ENCODE measurements around the gene NAA60. TPM values are rescaled to one million over a fixed set of nuclear protein-coding genes. Genes with fewer than 3 reads are reported as not detected.
A peak's percentile ranks its signal among the peaks of the same experiment; 100 is the strongest.

Gene NAA60
- total and polyA plus RNA-seq, 2 donors from 2014 or later, result 51.6 to 66.6 TPM

DNA sequence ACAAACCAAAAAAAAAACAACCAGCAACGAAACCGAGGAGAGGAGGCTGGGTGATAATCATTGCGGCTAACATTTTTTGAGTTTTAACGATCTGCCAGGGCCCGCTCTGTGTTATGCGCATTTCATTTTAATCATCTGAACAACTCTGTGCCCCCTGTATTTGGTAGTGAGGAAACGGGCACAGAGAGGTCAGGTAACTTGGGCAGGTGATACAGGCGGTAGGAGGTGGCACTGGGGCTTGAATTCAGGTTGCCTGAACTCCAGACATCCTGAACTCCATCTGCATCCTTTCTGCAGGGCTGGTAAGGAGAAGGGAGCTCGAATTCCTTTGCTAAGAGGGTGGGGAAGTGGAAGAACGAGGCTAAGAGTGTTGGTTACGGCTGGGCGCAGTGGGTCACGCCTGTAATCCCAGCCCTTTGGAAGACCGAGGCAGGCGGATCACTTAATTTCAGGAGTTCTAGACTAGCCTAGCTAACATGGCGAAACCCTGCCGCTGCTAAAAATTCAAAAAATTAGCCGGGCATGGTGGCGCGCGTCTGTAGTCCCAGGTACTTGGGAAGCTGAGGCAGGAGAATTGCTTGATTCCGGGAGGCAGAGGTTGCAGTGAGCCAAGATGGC is 58.4 kb downstream of the NAA60 start:
- TF ChIP-seq, protein P1, sequence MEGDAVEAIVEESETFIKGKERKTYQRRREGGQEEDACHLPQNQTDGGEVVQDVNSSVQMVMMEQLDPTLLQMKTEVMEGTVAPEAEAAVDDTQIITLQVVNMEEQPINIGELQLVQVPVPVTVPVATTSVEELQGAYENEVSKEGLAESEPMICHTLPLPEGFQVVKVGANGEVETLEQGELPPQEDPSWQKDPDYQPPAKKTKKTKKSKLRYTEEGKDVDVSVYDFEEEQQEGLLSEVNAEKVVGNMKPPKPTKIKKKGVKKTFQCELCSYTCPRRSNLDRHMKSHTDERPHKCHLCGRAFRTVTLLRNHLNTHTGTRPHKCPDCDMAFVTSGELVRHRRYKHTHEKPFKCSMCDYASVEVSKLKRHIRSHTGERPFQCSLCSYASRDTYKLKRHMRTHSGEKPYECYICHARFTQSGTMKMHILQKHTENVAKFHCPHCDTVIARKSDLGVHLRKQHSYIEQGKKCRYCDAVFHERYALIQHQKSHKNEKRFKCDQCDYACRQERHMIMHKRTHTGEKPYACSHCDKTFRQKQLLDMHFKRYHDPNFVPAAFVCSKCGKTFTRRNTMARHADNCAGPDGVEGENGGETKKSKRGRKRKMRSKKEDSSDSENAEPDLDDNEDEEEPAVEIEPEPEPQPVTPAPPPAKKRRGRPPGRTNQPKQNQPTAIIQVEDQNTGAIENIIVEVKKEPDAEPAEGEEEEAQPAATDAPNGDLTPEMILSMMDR (IDR thresholded peaks at IDR 0.05; ENCODE audit: borderline replicate concordance, extremely low read depth, insufficient read depth), result no peak
- Histone ChIP-seq H3K4me1 (ENCODE audit: control insufficient read depth in 2 of 3, insufficient read depth in 2 of 3, low read depth in 1 of 3, low read length in 3 of 3) (peaks cover 0 to 9% (median 0%) of the 10 kb centered on the region in 3 donors), H3K4me3 (ENCODE audit: low read length in 3 of 3) (peak overlapping the region; percentile 65 to 88 (median 85)), H3K9ac (ENCODE audit: low read length in 3 of 3) (peak overlapping the region in 2 of 3 donors; percentile 32 to 57), H3K9me3 (ENCODE audit: control insufficient read depth in 2 of 3, insufficient read depth in 1 of 3, low read length in 3 of 3) (no peaks in the 10 kb centered on the region), H3K27ac (ENCODE audit: low read depth in 2 of 2, low read length in 2 of 2) (peak overlapping the region in 1 of 2 donors; percentile 6), H3K36me3 (ENCODE audit: control insufficient read depth in 2 of 3, insufficient read depth in 3 of 3, low read length in 3 of 3) (peaks cover 0 to 5% (median 0%) of the 10 kb centered on the region in 3 donors), H3K27me3 (ENCODE audit: control insufficient read depth, insufficient read depth, low read length) (no peaks in the 10 kb centered on the region)
- intact Hi-C loops (cut with DNase I), result no loop called here
- FAIRE-seq (no peak), DNase-seq (peak in 1 of 5 donors; percentile 37)

DNA sequence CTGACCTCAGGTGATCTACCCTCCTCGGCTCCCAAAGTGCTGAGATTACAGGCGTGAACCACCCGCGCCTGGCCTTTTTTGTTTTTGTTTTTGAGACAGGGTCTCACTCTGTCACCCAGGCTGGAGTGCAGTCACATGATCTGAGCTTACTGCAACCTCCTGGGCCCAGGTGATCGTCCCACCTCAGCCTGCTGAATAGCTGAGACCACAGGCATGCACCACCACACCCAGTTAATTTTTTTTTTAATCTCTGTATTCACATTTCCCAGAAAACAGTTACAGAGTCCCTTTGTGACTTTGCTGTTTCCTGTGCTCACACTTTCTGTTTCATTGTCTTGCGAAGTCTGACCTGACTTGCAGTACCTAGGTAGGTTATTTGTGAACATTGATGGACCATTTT is 60.0 kb downstream of the NAA60 start:
- no peak overlapping the region for H3K9ac ChIP-seq (ENCODE audit: low read length in 3 of 3)
- no peak overlapping the region for H3K4me3 ChIP-seq (ENCODE audit: low read length in 3 of 3)
- H3K9me3 ChIP-seq (ENCODE audit: control insufficient read depth in 2 of 3, insufficient read depth in 1 of 3, low read length in 3 of 3), result no peaks in the 10 kb centered on the region
- H3K27me3 ChIP-seq (ENCODE audit: control insufficient read depth, insufficient read depth, low read length), result no peaks in the 10 kb centered on the region
- H3K27ac ChIP-seq (ENCODE audit: low read depth in 2 of 2, low read length in 2 of 2), result no peak overlapping the region
- H3K36me3 ChIP-seq (ENCODE audit: control insufficient read depth in 2 of 3, insufficient read depth in 3 of 3, low read length in 3 of 3), result peaks cover 0 to 10% (median 8%) of the 10 kb centered on the region in 3 donors
- peak in 2 of 5 donors; percentile 28 to 71 for DNase-seq
- intact Hi-C loops (cut with DNase I), result no loop called here
- peaks cover 0 to 9% (median 0%) of the 10 kb centered on the region in 3 donors for H3K4me1 ChIP-seq (ENCODE audit: control insufficient read depth in 2 of 3, insufficient read depth in 2 of 3, low read depth in 1 of 3, low read length in 3 of 3)
- FAIRE-seq, result no peak
- TF ChIP-seq, protein P1 (IDR thresholded peaks at IDR 0.05; ENCODE audit: borderline replicate concordance, extremely low read depth, insufficient read depth), result no peak

DNA sequence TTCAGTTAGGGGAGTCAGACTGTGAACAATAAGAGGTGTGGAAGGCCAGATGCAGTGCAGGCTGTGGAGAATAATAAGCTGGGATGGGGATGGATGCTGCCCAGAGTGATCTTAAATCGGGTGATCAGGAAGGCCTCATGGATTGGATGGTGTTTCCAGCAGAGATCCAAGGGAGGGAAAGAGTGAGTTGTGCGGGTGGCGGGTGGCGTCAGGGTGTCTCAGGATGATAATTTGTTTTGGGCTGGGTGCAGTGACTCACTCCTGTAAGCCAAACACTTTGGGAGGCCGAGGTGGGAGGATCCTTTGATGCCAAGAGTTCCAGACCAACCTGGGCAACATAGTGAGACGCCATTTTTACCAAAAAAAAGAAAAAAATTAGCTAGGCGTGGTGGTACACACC is 65.3 kb downstream of the NAA60 start:
- Histone ChIP-seq H3K36me3 (ENCODE audit: control insufficient read depth in 2 of 3, insufficient read depth in 3 of 3, low read length in 3 of 3) (peaks cover 0 to 32% (median 25%) of the 10 kb centered on the region in 3 donors), H3K27me3 (ENCODE audit: control insufficient read depth, insufficient read depth, low read length) (no peaks in the 10 kb centered on the region), H3K9me3 (ENCODE audit: control insufficient read depth in 2 of 3, insufficient read depth in 1 of 3, low read length in 3 of 3) (no peaks in the 10 kb centered on the region), H3K4me1 (ENCODE audit: control insufficient read depth in 2 of 3, insufficient read depth in 2 of 3, low read depth in 1 of 3, low read length in 3 of 3) (no peaks in the 10 kb centered on the region), H3K4me3 (ENCODE audit: low read length in 3 of 3) (no peak overlapping the region), H3K9ac (ENCODE audit: low read length in 3 of 3) (no peak overlapping the region), H3K27ac (ENCODE audit: low read depth in 2 of 2, low read length in 2 of 2) (no peak overlapping the region)
- FAIRE-seq (no peak), DNase-seq (peak in 1 of 5 donors; percentile 11)
- TF ChIP-seq, protein P1 (IDR thresholded peaks at IDR 0.05; ENCODE audit: borderline replicate concordance, extremely low read depth, insufficient read depth), result no peak
- intact Hi-C loops (cut with DNase I), result no loop called here
